HuH-7 (cell line): ENCODE data around the gene SSX2.
"Not testable (repeated sequence)": the region's sequence is repeated elsewhere in the genome, so short reads cannot be mapped to it uniquely, and the experiment has no call there.

ENCODE experiments used
- DNase-seq: peaks from one replicate; pipeline ENCODE4 v3.0.0; 2011; ENCODE audit warnings: low spot score

SSX2 gene

GRCh38 chrX:52707078-52707477 is at the start of gene SSX2:
SSX2 (minus strand) TSS chrX:52707178; CDS start chrX:52705749, 1,429 bp downstream.
- DNase-seq, result not testable (repeated sequence)

GRCh38 chrX:52750952-52751351 is 44.0 kb upstream of the SSX2 start, which contains the start of gene SSX2B:
SSX2B (plus strand) TSS chrX:52751252; CDS start chrX:52752681, 1,429 bp downstream.
- not testable (repeated sequence) for DNase-seq

GRCh38 chrX:52692034-52692433 is 14.9 kb downstream of the SSX2 start:
- not testable (repeated sequence) for DNase-seq

- not testable (repeated sequence) for DNase-seq
These were observed 44.8 kb downstream of the SSX2 start for GRCh38 chrX:52662218-52662617.

GRCh38 chrX:52655475-52655874 is 51.5 kb downstream of the SSX2 start:
- DNase-seq, result not testable (repeated sequence)

- DNase-seq, result not testable (repeated sequence)
These were observed 52.2 kb downstream of the SSX2 start, which contains the start of gene SSX7 for GRCh38 chrX:52654800-52655199. SSX7 (minus strand) TSS chrX:52654900; CDS start chrX:52653472, 1,428 bp downstream.

- not testable (repeated sequence) for DNase-seq
These were observed 56.3 kb downstream of the SSX2 start for GRCh38 chrX:52650676-52651075.

GRCh38 chrX:52648956-52649355 is 58.0 kb downstream of the SSX2 start:
- DNase-seq, result not testable (repeated sequence)
